ENCODE data around the gene CLTCL1. TPM values are rescaled to one million over a fixed set of nuclear protein-coding genes. Genes with fewer than 3 reads are reported as not detected.

CLTCL1 gene
- total and polyA plus RNA-seq, 2 donors (not counting 1 experiment from before 2014, with no cell fraction given): 1.0 to 5.5 TPM

DNA sequence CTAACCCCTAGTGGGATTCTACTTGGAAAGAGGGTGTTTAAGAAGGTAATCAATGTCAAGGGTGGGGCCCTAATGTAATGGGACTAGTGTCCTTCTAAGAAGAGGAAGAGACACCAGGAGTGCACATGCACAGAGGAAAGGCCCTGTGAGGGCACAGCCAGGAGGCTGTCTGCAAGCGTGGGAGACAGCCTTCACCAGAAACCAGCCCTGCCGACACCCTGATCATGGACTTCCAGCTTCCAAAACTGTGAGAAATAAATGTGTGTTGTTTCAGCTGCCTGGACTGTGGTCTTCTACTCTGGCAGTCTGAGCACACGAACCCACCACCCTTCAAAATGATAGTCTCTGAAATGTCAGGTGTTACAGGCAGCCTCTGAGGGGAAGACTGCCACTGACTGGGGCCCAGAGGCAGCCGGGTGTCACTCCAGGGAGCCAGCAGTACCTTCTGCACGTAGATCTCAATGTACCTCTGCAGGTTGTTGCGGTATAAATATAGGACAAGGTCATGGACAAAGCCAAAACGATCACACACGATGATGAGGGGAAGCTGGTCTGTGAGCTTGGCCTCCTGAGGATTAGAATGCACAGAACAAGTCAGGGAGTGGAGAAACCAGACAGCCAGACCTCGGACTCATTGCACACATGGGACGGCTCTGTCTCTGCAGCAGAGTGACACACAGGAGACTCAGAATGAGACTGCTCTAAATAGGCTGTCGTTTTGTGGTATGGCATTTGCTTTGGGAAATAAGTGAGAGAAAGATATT, 69.1 kb downstream of the CLTCL1 start:
- H4K20me1 ChIP-seq (ENCODE audit: control insufficient read depth, insufficient read depth, low read length, poor library complexity, severe bottlenecking): no peaks in the 10 kb centered on the region
- H3K9me3 ChIP-seq (ENCODE audit: control extremely low read depth in 1 of 3, control insufficient read depth in 2 of 3, insufficient read depth in 1 of 3, low read length in 2 of 3): no peaks in the 10 kb centered on the region
- H3K9me3 Mint-ChIP-seq (ENCODE audit: insufficient read depth): no peaks in the 10 kb centered on the region
- ChIA-PET CTCF (no interaction called here), POLR2A (no interaction called here)
- H3K27ac ChIP-seq (ENCODE audit: low read length in 2 of 2): no peak overlapping the region
- H3K9ac ChIP-seq (ENCODE audit: low read length): no peak overlapping the region
- H3K27me3 ChIP-seq (replicated peaks in 1 of 4; ENCODE audit: control extremely low read depth in 1 of 4, control insufficient read depth in 3 of 4, insufficient read depth in 4 of 4, low read length in 3 of 4): no peaks in the 10 kb centered on the region
- H3K4me1 ChIP-seq (ENCODE audit: control insufficient read depth in 2 of 2, insufficient read depth in 2 of 2, low read length in 2 of 2): peaks cover 0 to 4% of the 10 kb centered on the region in 2 donors
- no peaks in the 10 kb centered on the region for H3K79me2 ChIP-seq (ENCODE audit: control insufficient read depth, insufficient read depth, low read length)
- no peak overlapping the region for H3K27ac Mint-ChIP-seq
- 87% methylated on average over 11 of the region's 11 CpGs for WGBS (ENCODE audit: insufficient coverage)
- no peak overlapping the region for H2AFZ ChIP-seq (ENCODE audit: insufficient read depth, low read depth, low read length, poor library complexity, severe bottlenecking)
- peaks cover 4% of the 10 kb centered on the region for H3K4me1 Mint-ChIP-seq
- no peaks in the 10 kb centered on the region for H3K36me3 ChIP-seq (replicated peaks in 1 of 2; ENCODE audit: control extremely low read depth in 1 of 2, control insufficient read depth in 1 of 2, extremely low read depth in 1 of 2, insufficient read depth in 2 of 2, low read length in 1 of 2)
- ATAC-seq (ENCODE audit: low read depth) (no peak), DNase-seq (no peak)
- H3K4me3 Mint-ChIP-seq: no peak overlapping the region
- H3K27me3 Mint-ChIP-seq: no peaks in the 10 kb centered on the region
- TF ChIP-seq EZH2 (IDR thresholded peaks at IDR 0.05; ENCODE audit: borderline replicate concordance, insufficient read depth, low read depth, low read length, poor library complexity, severe bottlenecking): no peak
- no peak for TF ChIP-seq CTCF (IDR thresholded peaks at IDR 0.05)
- H3K4me2 ChIP-seq (replicated peaks; ENCODE audit: low read depth, low read length, poor library complexity, severe bottlenecking): no peak overlapping the region
- intact Hi-C loops (cut with micrococcal nuclease): no loop called here
- no peak overlapping the region for H3K4me3 ChIP-seq (ENCODE audit: control extremely low read depth in 1 of 5, extremely low read depth in 1 of 5, insufficient read depth in 1 of 5, low read depth in 2 of 5, low read length in 4 of 5)

DNA sequence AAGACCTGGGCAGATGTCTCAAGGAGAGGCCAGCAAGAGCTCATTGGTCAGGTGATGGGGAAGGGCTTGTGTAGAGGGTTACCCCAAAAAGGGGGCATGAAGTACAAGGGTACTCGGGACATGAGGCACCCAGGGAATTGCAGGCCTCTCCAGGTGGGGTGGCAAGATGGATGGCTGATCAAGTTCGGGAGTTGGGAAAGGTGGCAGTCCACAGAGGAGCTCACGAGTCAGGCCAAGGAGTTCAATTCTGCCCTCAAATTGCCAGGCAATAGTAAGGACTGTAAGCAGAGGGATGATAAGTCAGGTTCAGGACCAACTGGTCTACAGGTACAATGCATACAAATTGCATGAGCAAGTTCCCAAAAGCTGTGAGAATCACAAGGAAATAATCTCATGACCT, 70.7 kb downstream of the CLTCL1 start:
- no peak overlapping the region for H3K27ac ChIP-seq (ENCODE audit: low read length in 2 of 2)
- no peaks in the 10 kb centered on the region for H3K27me3 ChIP-seq (replicated peaks in 1 of 4; ENCODE audit: control extremely low read depth in 1 of 4, control insufficient read depth in 3 of 4, insufficient read depth in 4 of 4, low read length in 3 of 4)
- no peaks in the 10 kb centered on the region for H4K20me1 ChIP-seq (ENCODE audit: control insufficient read depth, insufficient read depth, low read length, poor library complexity, severe bottlenecking)
- H3K79me2 ChIP-seq (ENCODE audit: control insufficient read depth, insufficient read depth, low read length): no peaks in the 10 kb centered on the region
- ChIA-PET CTCF (no interaction called here), POLR2A (no interaction called here)
- H3K9ac ChIP-seq (ENCODE audit: low read length): no peak overlapping the region
- intact Hi-C loops (cut with micrococcal nuclease): no loop called here
- ATAC-seq (ENCODE audit: low read depth): no peak
- H3K36me3 ChIP-seq (replicated peaks in 1 of 2; ENCODE audit: control extremely low read depth in 1 of 2, control insufficient read depth in 1 of 2, extremely low read depth in 1 of 2, insufficient read depth in 2 of 2, low read length in 1 of 2): no peaks in the 10 kb centered on the region
- H2AFZ ChIP-seq (ENCODE audit: insufficient read depth, low read depth, low read length, poor library complexity, severe bottlenecking): no peak overlapping the region
- no peak overlapping the region for H3K27ac Mint-ChIP-seq
- H3K4me3 ChIP-seq (ENCODE audit: control extremely low read depth in 1 of 5, extremely low read depth in 1 of 5, insufficient read depth in 1 of 5, low read depth in 2 of 5, low read length in 4 of 5): no peak overlapping the region
- H3K9me3 Mint-ChIP-seq (ENCODE audit: insufficient read depth): no peaks in the 10 kb centered on the region
- H3K4me1 Mint-ChIP-seq: peaks cover 4% of the 10 kb centered on the region
- no peak overlapping the region for H3K4me2 ChIP-seq (replicated peaks; ENCODE audit: low read depth, low read length, poor library complexity, severe bottlenecking)
- H3K27me3 Mint-ChIP-seq: no peaks in the 10 kb centered on the region
- TF ChIP-seq CTCF (IDR thresholded peaks at IDR 0.05) (no peak), EZH2 (IDR thresholded peaks at IDR 0.05; ENCODE audit: borderline replicate concordance, insufficient read depth, low read depth, low read length, poor library complexity, severe bottlenecking) (no peak)
- no peak for DNase-seq
- WGBS (ENCODE audit: insufficient coverage): 82% methylated on average over 2 of the region's 3 CpGs
- H3K4me3 Mint-ChIP-seq: no peak overlapping the region
- H3K4me1 ChIP-seq (ENCODE audit: control insufficient read depth in 2 of 2, insufficient read depth in 2 of 2, low read length in 2 of 2): peaks cover 0 to 4% of the 10 kb centered on the region in 2 donors
- no peaks in the 10 kb centered on the region for H3K9me3 ChIP-seq (ENCODE audit: control extremely low read depth in 1 of 3, control insufficient read depth in 2 of 3, insufficient read depth in 1 of 3, low read length in 2 of 3)

All from B cell (primary cell).